Liver (tissue), 9 donors: ENCODE results near the gene SNRPN. TPM values are rescaled to one million over a fixed set of nuclear protein-coding genes. Genes with fewer than 3 reads are reported as not detected.

Experiments
- DNase-seq: peaks from one replicate; pipeline ENCODE4 v3.0.0-alpha.2; 2017; ENCODE audit warnings: low spot score
- H3K27ac ChIP-seq, 2 donors: one replicate each; pipeline ENCODE4 v1.7.0; 2013; ENCODE audit warnings: inconsistent platforms in 2 of 2, low read length in 2 of 2, control low read depth in 1 of 2, low read depth in 1 of 2, mild to moderate bottlenecking in 1 of 2
- H3K27me3 ChIP-seq, 4 donors: one replicate each; pipeline versions ENCODE4 v1.6.1 to v1.7.0; 2013; ENCODE audit warnings: low read length in 3 of 4, inconsistent platforms in 1 of 4, mild to moderate bottlenecking in 1 of 4, moderate library complexity in 1 of 4; ENCODE audit not compliant: control insufficient read depth in 4 of 4, insufficient read depth in 4 of 4
- H3K36me3 ChIP-seq, 4 donors: one replicate each; pipeline versions ENCODE4 v1.6.1 to v1.7.0; 2013; ENCODE audit warnings: low read length in 3 of 4, mild to moderate bottlenecking in 3 of 4, low read depth in 1 of 4, moderate library complexity in 1 of 4; ENCODE audit not compliant: control insufficient read depth in 4 of 4, insufficient read depth in 3 of 4
- H3K4me1 ChIP-seq, 4 donors: one replicate each; pipeline versions ENCODE4 v1.6.1 to v1.7.0; 2013; ENCODE audit warnings: low read length in 3 of 4, mild to moderate bottlenecking in 3 of 4, moderate library complexity in 1 of 4; ENCODE audit not compliant: control insufficient read depth in 4 of 4, insufficient read depth in 4 of 4
- H3K4me3 ChIP-seq, 3 donors: one replicate each; pipeline versions ENCODE4 v1.6.1 to v1.7.0; 2013; ENCODE audit warnings: low read length in 3 of 3, control low read depth in 1 of 3, low read depth in 1 of 3, mild to moderate bottlenecking in 1 of 3
- H3K9ac ChIP-seq, 2 donors: one replicate each; pipeline ENCODE4 v1.7.0; 2013; ENCODE audit warnings: low read length in 2 of 2, mild to moderate bottlenecking in 2 of 2, moderate library complexity in 2 of 2, control low read depth in 1 of 2, low read depth in 1 of 2
- H3K9me3 ChIP-seq, 4 donors: one replicate each; pipeline versions ENCODE4 v1.6.1 to v1.7.0; 2013; ENCODE audit warnings: low read length in 3 of 4; ENCODE audit not compliant: control insufficient read depth in 4 of 4
- ATF3 ChIP-seq: IDR thresholded peaks from 2 replicates; pipeline ENCODE4 v1.6.1; 2016; ENCODE audit warnings: antibody characterized with exemption
- CTCF ChIP-seq: fragments of 150-350 bp; IDR thresholded peaks from 2 replicates; pipeline ENCODE4 v1.5.1; 2017; ENCODE audit warnings: improper control_type of control experiment, low read depth, low read length; ENCODE audit not compliant: missing input control
- EGR1 ChIP-seq, 2 donors: IDR thresholded peaks; 2 replicates each; pipeline ENCODE4 v1.6.1; 2016 to 2018; ENCODE audit warnings: antibody characterized with exemption in 2 of 2, low read depth in 2 of 2
- FOXA1 ChIP-seq: IDR thresholded peaks from 2 replicates; pipeline ENCODE4 v1.6.1; 2016; ENCODE audit warnings: antibody characterized with exemption
- FOXA2 ChIP-seq: IDR thresholded peaks from 2 replicates; pipeline ENCODE4 v1.6.1; 2016; ENCODE audit warnings: antibody characterized with exemption
- GABPA ChIP-seq, 2 donors: IDR thresholded peaks in 1 of 2; conservative IDR thresholded peaks in 1 of 2; 2 replicates each; pipeline ENCODE4 v1.6.1; 2016; ENCODE audit warnings: antibody characterized with exemption in 2 of 2, mild to moderate bottlenecking in 1 of 2, moderate library complexity in 1 of 2
- HNF4A ChIP-seq, 2 donors: conservative IDR thresholded peaks; 2 replicates each; pipeline ENCODE4 v1.6.1; 2016; ENCODE audit warnings: antibody characterized with exemption in 2 of 2, mild to moderate bottlenecking in 2 of 2
- HNF4G ChIP-seq: IDR thresholded peaks from 2 replicates; pipeline ENCODE4 v1.6.1; 2016; ENCODE audit warnings: antibody characterized with exemption
- JUND ChIP-seq, 2 donors: IDR thresholded peaks; 2 replicates each; pipeline ENCODE4 v1.6.1; 2016; ENCODE audit warnings: antibody characterized with exemption in 2 of 2
- NR2F2 ChIP-seq: IDR thresholded peaks from 2 replicates; pipeline ENCODE4 v1.6.1; 2016; ENCODE audit warnings: antibody characterized with exemption
- RAD21 ChIP-seq, 2 donors: IDR thresholded peaks; 2 replicates each; pipeline ENCODE4 v1.6.1; 2016; ENCODE audit warnings: antibody characterized with exemption in 2 of 2, mild to moderate bottlenecking in 2 of 2
- REST ChIP-seq: IDR thresholded peaks from 2 replicates; pipeline ENCODE4 v1.6.1; 2016; ENCODE audit warnings: antibody characterized with exemption, mild to moderate bottlenecking
- RXRA ChIP-seq, 2 donors: IDR thresholded peaks; 2 replicates each; pipeline ENCODE4 v1.6.1; 2017 to 2018; ENCODE audit warnings: antibody characterized with exemption in 2 of 2, mild to moderate bottlenecking in 1 of 2
- SP1 ChIP-seq: IDR thresholded peaks from 2 replicates; pipeline ENCODE4 v1.6.1; 2018; ENCODE audit warnings: antibody characterized with exemption, mild to moderate bottlenecking
- TAF1 ChIP-seq: conservative IDR thresholded peaks from 2 replicates; pipeline ENCODE4 v1.6.1; 2016; ENCODE audit warnings: antibody characterized with exemption, mild to moderate bottlenecking
- YY1 ChIP-seq: IDR thresholded peaks from 2 replicates; pipeline ENCODE4 v1.6.1; 2016; ENCODE audit warnings: antibody characterized with exemption, mild to moderate bottlenecking
- ZBTB33 ChIP-seq: IDR thresholded peaks from 2 replicates; pipeline ENCODE4 v1.6.1; 2016; ENCODE audit warnings: antibody characterized with exemption
- WGBS: extraction: QIAGEN DNeasy Blood & Tissue Kit; methylation state at CpG from one replicate; pipeline ENCODE4 v1.1.7; 2013; 5-methylcytosine and 5-hydroxymethylcytosine counted together
- polyA plus RNA-seq, 2 donors: library from polyadenylated mRNA; stranded (reverse) in 1 of 2; unstranded in 1 of 2; fragments of 200-250 nt in 1 of 2; fragments of >200 nt in 1 of 2; fragmentation: Nextera tagmentation in 1 of 2; extraction: Ambion mirVana in 1 of 2; gene quantifications; one replicate each; pipeline versions ENCODE4 v1.2.1 to v1.2.3, GENCODE V29; 2013 to 2015
- total RNA-seq, 2 donors: library from RNA; depleted of rRNA; stranded (reverse); fragments of >200 nt; gene quantifications; one replicate each; pipeline ENCODE4 v1.2.3, GENCODE V29; 2014
- TF ChIP-seq, protein P1 (sequence below): IDR thresholded peaks from 2 replicates; pipeline ENCODE4 v1.6.1; 2016; ENCODE audit warnings: antibody characterized with exemption
- donor health status: healthy.
- donor health status: healthy.
- donor health status: healthy.
- donor health status: healthy.
- donor health status: healthy.

Gene SNRPN
- total and polyA plus RNA-seq, 4 donors = 29.9 to 90.7 (median 44.4) TPM

DNA sequence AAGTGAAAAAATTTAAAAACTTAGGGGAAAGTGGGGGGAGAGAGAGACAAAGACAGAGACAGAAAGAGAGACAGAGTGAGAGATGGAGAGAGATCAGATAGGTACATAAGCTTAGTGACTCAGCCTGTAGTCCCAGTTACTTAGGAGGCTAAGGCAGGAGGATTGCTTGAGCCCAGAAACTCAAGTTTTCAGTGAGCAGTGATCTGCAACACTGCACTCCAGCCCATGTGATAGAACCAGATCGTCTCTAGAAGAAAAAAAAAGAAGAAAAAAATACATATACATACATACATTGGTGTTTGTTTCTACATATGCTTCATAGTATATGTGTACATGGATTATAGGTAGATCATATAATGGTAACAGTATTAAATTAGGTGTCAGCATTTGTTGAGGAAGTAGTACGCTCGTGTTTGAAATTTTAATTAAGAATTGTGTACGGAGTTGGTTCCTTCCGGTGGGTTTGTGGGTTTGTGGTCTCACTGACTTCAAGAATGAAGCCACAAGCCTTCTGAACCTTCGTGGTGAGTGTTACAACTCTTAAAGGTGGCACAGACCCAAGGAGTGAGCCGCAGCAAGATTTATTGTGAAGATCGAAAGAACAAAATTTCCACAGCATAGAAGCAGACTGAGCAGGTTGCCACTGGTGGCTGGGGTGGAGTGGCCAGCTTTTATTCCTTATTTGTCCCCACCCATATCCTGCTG lies 38.3 kb upstream of the SNRPN start (continued):
- TF ChIP-seq REST = no peak

- Histone ChIP-seq H3K36me3 (no peaks in the 10 kb centered on the region), H3K27ac (no peak overlapping the region), H3K9me3 (no peaks in the 10 kb centered on the region), H3K4me1 (no peaks in the 10 kb centered on the region), H3K9ac (no peak overlapping the region), H3K4me3 (no peak overlapping the region), H3K27me3 (no peaks in the 10 kb centered on the region)
- DNase-seq = no peak
- TF ChIP-seq EGR1 (IDR thresholded peaks at IDR 0.05; ENCODE audit: low read depth in 2 of 2) (no peak), HNF4A (conservative IDR thresholded peaks at IDR 0.05) (no peak), GABPA (IDR thresholded peaks at IDR 0.05 in 1 of 2, conservative IDR thresholded peaks at IDR 0.05 in 1 of 2) (no peak), YY1 (no peak), ZBTB33 (no peak), FOXA1 (no peak), RXRA (IDR thresholded peaks at IDR 0.05) (no peak), SP1 (no peak), HNF4G (no peak), NR2F2 (no peak), ATF3 (no peak), TAF1 (no peak), FOXA2 (no peak), CTCF (no peak), JUND (IDR thresholded peaks at IDR 0.05) (no peak), REST (no peak), RAD21 (IDR thresholded peaks at IDR 0.05) (no peak)
- TF ChIP-seq, protein P1, sequence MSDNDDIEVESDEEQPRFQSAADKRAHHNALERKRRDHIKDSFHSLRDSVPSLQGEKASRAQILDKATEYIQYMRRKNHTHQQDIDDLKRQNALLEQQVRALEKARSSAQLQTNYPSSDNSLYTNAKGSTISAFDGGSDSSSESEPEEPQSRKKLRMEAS = no peak
- whole genome bisulfite sequencing = 88% methylated on average over 14 of the region's 14 CpGs
Observed at GRCh38 chr15:24917431-24917830, 37.4 kb upstream of the SNRPN start.
